CD4-positive, alpha-beta T cell (primary cell): ENCODE results near the gene PTPRM. TPM values are rescaled to one million over a fixed set of nuclear protein-coding genes. Genes with fewer than 3 reads are reported as not detected.

ENCODE experiments used
- ATAC-seq: fragments of 200-7000 bp; cut with Tn5 transposase; one replicate; pipeline ENCODE4 v1.10.0; 2022; ENCODE audit warnings: mild to moderate bottlenecking; ENCODE audit not compliant: poor library complexity
- CTCF ChIA-PET: fragments of 350-600 bp; sonication (Branson Sonifier 250); formaldehyde crosslinking; loops from one replicate; lab custom pipeline; 2021; ENCODE audit warnings: antibody characterized with exemption, inconsistent platforms; lab: Charles Lee
- POLR2A ChIA-PET: fragments of 350-600 bp; sonication (Branson Sonifier 250); formaldehyde crosslinking; loops from one replicate; lab custom pipeline; 2021; ENCODE audit warnings: antibody characterized with exemption, inconsistent platforms; lab: Charles Lee
- DNase-seq, 14 experiments: peaks; one replicate each; pipeline ENCODE4 v3.0.0-alpha.2; 2013 to 2020; ENCODE audit warnings: mixed read lengths in 2 of 14
- H3K27ac ChIP-seq, 2 donors: one replicate each; pipeline versions ENCODE4 v1.5.1 to v1.7.0; 2013; ENCODE audit warnings: low read length in 2 of 2, low read depth in 1 of 2, mild to moderate bottlenecking in 1 of 2
- H3K27me3 ChIP-seq, 2 experiments: 1 replicate in 1 of 2; 2 replicates in 1 of 2; pipeline versions ENCODE4 v1.6.1 to v1.7.0; 2013; ENCODE audit warnings: low read length in 2 of 2, control low read depth in 1 of 2, mild to moderate bottlenecking in 1 of 2, moderate library complexity in 1 of 2; ENCODE audit not compliant: insufficient read depth in 2 of 2, control insufficient read depth in 1 of 2
- H3K36me3 ChIP-seq: one replicate; pipeline ENCODE4 v1.6.1; 2013; ENCODE audit warnings: low read length, control low read depth; ENCODE audit not compliant: insufficient read depth
- H3K4me1 ChIP-seq: one replicate; pipeline ENCODE4 v1.6.1; 2013; ENCODE audit warnings: low read length, control low read depth; ENCODE audit not compliant: insufficient read depth
- H3K4me3 ChIP-seq: one replicate; pipeline ENCODE4 v1.5.1; 2013; ENCODE audit warnings: mild to moderate bottlenecking, low read length, moderate library complexity
- H3K9me3 ChIP-seq, 2 experiments: 1 replicate in 1 of 2; 2 replicates in 1 of 2; pipeline versions ENCODE4 v1.6.1 to v1.7.0; 2013; ENCODE audit warnings: low read length in 2 of 2, mild to moderate bottlenecking in 2 of 2, control low read depth in 1 of 2, moderate library complexity in 1 of 2; ENCODE audit not compliant: control insufficient read depth in 1 of 2, insufficient read depth in 1 of 2
- H3K27ac Mint-ChIP-seq: one replicate; pipeline ENCODE4 v1.8.0; 2020; ENCODE audit warnings: mixed read lengths
- H3K27me3 Mint-ChIP-seq: one replicate; pipeline ENCODE4 v1.8.0; 2021; ENCODE audit warnings: mixed read lengths
- H3K36me3 Mint-ChIP-seq: one replicate; pipeline ENCODE4 v1.8.0; 2021; ENCODE audit warnings: low read depth, mixed read lengths
- H3K4me1 Mint-ChIP-seq: one replicate; pipeline ENCODE4 v1.8.0; 2021; ENCODE audit warnings: low read depth, mixed read lengths
- H3K4me3 Mint-ChIP-seq: one replicate; pipeline ENCODE4 v1.8.0; 2020; ENCODE audit warnings: mild to moderate bottlenecking, mixed read lengths
- H3K9me3 Mint-ChIP-seq: one replicate; pipeline ENCODE4 v1.8.0; 2020; ENCODE audit warnings: mixed read lengths
- intact Hi-C, 2 experiments: fragments of 100-400 bp; cut with DNase I in 1 of 2; cut with micrococcal nuclease in 1 of 2; formaldehyde crosslinking; loops; one replicate each; pipeline versions ENCODE4 v1.15.1 to v1.9.0; 2023 to 2025; cut with DNase I, micrococcal nuclease
- total RNA-seq, 174 experiments: library from RNA in 2 of 174; stranded (reverse) in 2 of 174; gene quantifications; one replicate each; pipeline ENCODE4 v1.2.3 and lab custom pipeline; 2021 to 2026
- TF ChIP-seq, protein P1 (sequence below): fragments of 200-600 bp; IDR thresholded peaks from one replicate; pipeline ENCODE4 v1.8.0; 2022; ENCODE audit warnings: antibody characterized with exemption, mild to moderate bottlenecking

The PTPRM gene
- total RNA-seq, 2 experiments from 2014 or later = 21.7 to 21.9 TPM

DNA sequence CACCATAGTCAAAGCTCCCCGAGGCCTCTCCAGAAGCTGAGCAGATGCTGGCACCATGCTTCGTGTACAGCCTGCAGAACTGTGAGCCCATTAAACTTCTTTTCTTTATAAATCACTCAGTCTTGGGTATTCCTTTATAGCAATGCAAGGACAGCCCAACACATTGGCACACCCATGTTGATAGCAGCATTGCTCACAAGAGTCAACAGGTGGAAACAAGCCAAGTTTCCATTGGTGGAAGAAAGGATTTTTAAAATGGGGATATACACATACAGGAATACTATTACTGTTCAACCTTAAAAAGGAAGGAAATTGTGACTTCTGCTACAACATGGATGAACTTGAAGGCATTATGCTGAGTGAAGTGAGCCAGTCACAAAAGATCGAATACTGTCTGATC lies 855.3 kb downstream of the PTPRM start:
- no peak for ATAC-seq

GRCh38 chr18:8423051-8423557 lies 856.0 kb downstream of the PTPRM start:
- ChIA-PET POLR2A (no interaction called here), CTCF (no interaction called here)
- no peaks in the 10 kb centered on the region for H3K36me3 Mint-ChIP-seq
- Histone ChIP-seq H3K4me3 (no peak overlapping the region), H3K9me3 (peaks cover 0 to 12% of the 10 kb centered on the region in 2 experiments), H3K27ac (no peak overlapping the region), H3K4me1 (no peaks in the 10 kb centered on the region), H3K36me3 (no peaks in the 10 kb centered on the region), H3K27me3 (no peaks in the 10 kb centered on the region)
- ATAC-seq (no peak), DNase-seq (no peak)
- no peak overlapping the region for H3K4me3 Mint-ChIP-seq
- H3K27ac Mint-ChIP-seq = no peak overlapping the region
- no peaks in the 10 kb centered on the region for H3K27me3 Mint-ChIP-seq
- intact Hi-C loops = no loop called here
- no peaks in the 10 kb centered on the region for H3K4me1 Mint-ChIP-seq
- TF ChIP-seq, protein P1, sequence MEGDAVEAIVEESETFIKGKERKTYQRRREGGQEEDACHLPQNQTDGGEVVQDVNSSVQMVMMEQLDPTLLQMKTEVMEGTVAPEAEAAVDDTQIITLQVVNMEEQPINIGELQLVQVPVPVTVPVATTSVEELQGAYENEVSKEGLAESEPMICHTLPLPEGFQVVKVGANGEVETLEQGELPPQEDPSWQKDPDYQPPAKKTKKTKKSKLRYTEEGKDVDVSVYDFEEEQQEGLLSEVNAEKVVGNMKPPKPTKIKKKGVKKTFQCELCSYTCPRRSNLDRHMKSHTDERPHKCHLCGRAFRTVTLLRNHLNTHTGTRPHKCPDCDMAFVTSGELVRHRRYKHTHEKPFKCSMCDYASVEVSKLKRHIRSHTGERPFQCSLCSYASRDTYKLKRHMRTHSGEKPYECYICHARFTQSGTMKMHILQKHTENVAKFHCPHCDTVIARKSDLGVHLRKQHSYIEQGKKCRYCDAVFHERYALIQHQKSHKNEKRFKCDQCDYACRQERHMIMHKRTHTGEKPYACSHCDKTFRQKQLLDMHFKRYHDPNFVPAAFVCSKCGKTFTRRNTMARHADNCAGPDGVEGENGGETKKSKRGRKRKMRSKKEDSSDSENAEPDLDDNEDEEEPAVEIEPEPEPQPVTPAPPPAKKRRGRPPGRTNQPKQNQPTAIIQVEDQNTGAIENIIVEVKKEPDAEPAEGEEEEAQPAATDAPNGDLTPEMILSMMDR = no peak
- no peaks in the 10 kb centered on the region for H3K9me3 Mint-ChIP-seq

More for the DNA sequence above, 855.3 kb downstream of the PTPRM start:
- Mint-ChIP-seq H3K27me3 (no peaks in the 10 kb centered on the region), H3K36me3 (no peaks in the 10 kb centered on the region), H3K9me3 (no peaks in the 10 kb centered on the region), H3K27ac (no peak overlapping the region), H3K4me3 (no peak overlapping the region), H3K4me1 (no peaks in the 10 kb centered on the region)
- Histone ChIP-seq H3K4me1 (no peaks in the 10 kb centered on the region), H3K9me3 (peaks cover 0 to 12% of the 10 kb centered on the region in 2 experiments), H3K4me3 (no peak overlapping the region), H3K27me3 (no peaks in the 10 kb centered on the region), H3K36me3 (no peaks in the 10 kb centered on the region), H3K27ac (no peak overlapping the region)
- ChIA-PET POLR2A (no interaction called here), CTCF (no interaction called here)
- intact Hi-C loops = no loop called here
- TF ChIP-seq, protein P1 = no peak
- no peak for DNase-seq

GRCh38 chr18:8424481-8424880 lies 857.4 kb downstream of the PTPRM start:
- Mint-ChIP-seq H3K36me3 (no peaks in the 10 kb centered on the region), H3K27ac (no peak overlapping the region), H3K4me3 (no peak overlapping the region), H3K27me3 (no peaks in the 10 kb centered on the region), H3K4me1 (no peaks in the 10 kb centered on the region), H3K9me3 (no peaks in the 10 kb centered on the region)
- POLR2A ChIA-PET = no interaction called here
- CTCF ChIA-PET = no interaction called here
- Histone ChIP-seq H3K4me1 (no peaks in the 10 kb centered on the region), H3K27me3 (no peaks in the 10 kb centered on the region), H3K36me3 (no peaks in the 10 kb centered on the region), H3K27ac (no peak overlapping the region), H3K9me3 (peaks cover 0 to 12% of the 10 kb centered on the region in 2 experiments), H3K4me3 (no peak overlapping the region)
- TF ChIP-seq, protein P1 = no peak
- intact Hi-C loops = no loop called here
- DNase-seq = no peak
- no peak for ATAC-seq
